HEK293 (cell line): Measurements from ENCODE around the gene ZNF554.

Source experiments
- CTCF ChIP-seq: fragments of 450-650 bp; formaldehyde crosslinking; IDR thresholded peaks from 2 replicates; pipeline ENCODE4 v1.5.1; 2016; ENCODE audit warnings: missing biosample characterization, missing genetic modification characterization
- PATZ1 ChIP-seq: fragments of 450-650 bp; formaldehyde crosslinking; IDR thresholded peaks from 2 replicates; pipeline ENCODE4 v1.5.1; 2016; ENCODE audit warnings: missing biosample characterization, missing genetic modification characterization
- ZNF133 ChIP-seq: fragments of 450-650 bp; formaldehyde crosslinking; IDR thresholded peaks from 2 replicates; pipeline ENCODE4 v1.5.1; 2016; ENCODE audit warnings: missing biosample characterization, missing genetic modification characterization
- ZNF18 ChIP-seq: fragments of 450-650 bp; formaldehyde crosslinking; IDR thresholded peaks from 2 replicates; pipeline ENCODE4 v1.5.1; 2016; ENCODE audit warnings: missing biosample characterization, missing genetic modification characterization
- ZNF350 ChIP-seq: fragments of 450-650 bp; formaldehyde crosslinking; IDR thresholded peaks from 2 replicates; pipeline ENCODE4 v1.5.0; 2017; ENCODE audit warnings: missing biosample characterization, mild to moderate bottlenecking, missing genetic modification characterization
- ZNF423 ChIP-seq: fragments of 450-650 bp; formaldehyde crosslinking; IDR thresholded peaks from 2 replicates; pipeline ENCODE4 v1.5.1; 2016; ENCODE audit warnings: missing biosample characterization, missing genetic modification characterization
- ZNF571 ChIP-seq: fragments of 450-650 bp; formaldehyde crosslinking; IDR thresholded peaks from 2 replicates; pipeline ENCODE4 v1.5.0; 2017; ENCODE audit warnings: missing biosample characterization, missing genetic modification characterization

GRCh38 chr19:2783781-2784145 lies 35.9 kb upstream of the ZNF554 start:
- TF ChIP-seq ZNF571 (tag by site-specific recombination) (no peak), ZNF350 (tag by site-specific recombination) (no peak), CTCF (tag by site-specific recombination) (no peak), ZNF133 (tag by site-specific recombination) (no peak), ZNF18 (tag by site-specific recombination) (no peak), ZNF423 (tag by site-specific recombination) (no peak), PATZ1 (tag by site-specific recombination) (no peak)
